GM12872 (cell line): Measurements from ENCODE around the gene VEZT.

Experiments used
- CTCF ChIP-seq: IDR thresholded peaks from 3 replicates; pipeline ENCODE4 v1.5.1; 2011; ENCODE audit warnings: low read depth, mild to moderate bottlenecking, low read length, moderate library complexity; ENCODE audit not compliant: insufficient read depth

Gene VEZT

GRCh38 chr12:95228617-95229016, 11.0 kb downstream of the VEZT start:
- TF ChIP-seq CTCF: no peak

- TF ChIP-seq CTCF: no peak
Observed at GRCh38 chr12:95229636-95230035, 12.0 kb downstream of the VEZT start.

- no peak for TF ChIP-seq CTCF
Observed at GRCh38 chr12:95230313-95230712, 12.7 kb downstream of the VEZT start.

- no peak for TF ChIP-seq CTCF
Observed at GRCh38 chr12:95231190-95231589, 13.6 kb downstream of the VEZT start.

- no peak for TF ChIP-seq CTCF
Observed at GRCh38 chr12:95237315-95237714, 19.7 kb downstream of the VEZT start.

- TF ChIP-seq CTCF: no peak
Observed at GRCh38 chr12:95238150-95238549, 20.5 kb downstream of the VEZT start.

- TF ChIP-seq CTCF: no peak
Observed at GRCh38 chr12:95239216-95239615, 21.6 kb downstream of the VEZT start.

- TF ChIP-seq CTCF: no peak
Observed at GRCh38 chr12:95240556-95240955, 22.9 kb downstream of the VEZT start.
